ENCODE data around the gene TAOK1. TPM values are rescaled to one million over a fixed set of nuclear protein-coding genes. Genes with fewer than 3 reads are reported as not detected.

TAOK1 gene
- total RNA-seq, 1 donor, result 16.4 TPM

- no peak for DNase-seq (ENCODE audit: low read depth in 2 of 3, low spot score in 2 of 3)
Measured at GRCh38 chr17:29376667-29377270, 13.4 kb upstream of the TAOK1 start.

- no peak for DNase-seq (ENCODE audit: low read depth in 2 of 3, low spot score in 2 of 3)
Measured at GRCh38 chr17:29378500-29378899, 11.7 kb upstream of the TAOK1 start.

GRCh38 chr17:29379084-29379991 is 10.8 kb upstream of the TAOK1 start:
- DNase-seq (ENCODE audit: low read depth in 2 of 3, low spot score in 2 of 3), result no peak

DNA sequence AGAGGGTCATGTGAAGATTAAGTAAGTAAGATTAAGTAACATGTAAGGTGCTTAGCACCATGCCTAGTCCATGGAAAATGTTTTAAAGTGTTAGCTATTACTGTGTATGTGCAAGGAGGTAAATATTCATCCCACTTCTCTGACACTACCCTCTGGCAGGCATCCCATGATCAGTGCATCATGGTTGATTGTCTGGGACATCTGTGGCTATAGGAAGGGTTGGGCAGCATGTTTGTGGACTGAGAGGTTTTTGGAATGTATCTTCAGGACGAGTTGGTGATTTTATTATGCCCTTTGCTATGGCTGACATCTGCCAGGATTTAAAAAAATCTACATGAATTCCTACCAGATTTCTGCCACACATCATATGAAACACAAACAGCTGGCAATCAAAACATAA is 6.5 kb upstream of the TAOK1 start:
- no peak for DNase-seq (ENCODE audit: low read depth in 2 of 3, low spot score in 2 of 3)

GRCh38 chr17:29384901-29385300 is 5.3 kb upstream of the TAOK1 start:
- DNase-seq (ENCODE audit: low read depth in 2 of 3, low spot score in 2 of 3), result no peak

- DNase-seq (ENCODE audit: low read depth in 2 of 3, low spot score in 2 of 3), result no peak
Measured at GRCh38 chr17:29386760-29387159, 3.4 kb upstream of the TAOK1 start.

DNA sequence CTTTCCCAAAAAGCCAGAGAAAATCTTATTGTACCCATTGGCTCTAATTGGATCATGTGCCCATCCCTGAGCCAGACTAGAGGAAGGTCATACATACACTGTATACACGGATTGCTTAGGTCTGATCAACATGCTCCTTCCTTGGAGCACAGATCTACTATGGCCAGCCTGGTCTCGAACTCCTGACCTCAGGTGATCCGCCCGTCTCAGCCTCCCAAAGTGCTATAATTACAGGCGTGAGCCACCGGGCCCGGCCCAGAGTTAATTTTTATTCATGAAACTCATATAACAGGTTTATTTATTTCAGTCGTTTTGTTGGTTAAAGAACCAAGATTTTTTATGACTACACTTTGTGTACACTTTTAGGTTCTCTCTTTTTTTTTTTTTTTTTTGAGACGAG is 1.2 kb upstream of the TAOK1 start:
- DNase-seq (ENCODE audit: low read depth in 2 of 3, low spot score in 2 of 3), result no peak

DNA sequence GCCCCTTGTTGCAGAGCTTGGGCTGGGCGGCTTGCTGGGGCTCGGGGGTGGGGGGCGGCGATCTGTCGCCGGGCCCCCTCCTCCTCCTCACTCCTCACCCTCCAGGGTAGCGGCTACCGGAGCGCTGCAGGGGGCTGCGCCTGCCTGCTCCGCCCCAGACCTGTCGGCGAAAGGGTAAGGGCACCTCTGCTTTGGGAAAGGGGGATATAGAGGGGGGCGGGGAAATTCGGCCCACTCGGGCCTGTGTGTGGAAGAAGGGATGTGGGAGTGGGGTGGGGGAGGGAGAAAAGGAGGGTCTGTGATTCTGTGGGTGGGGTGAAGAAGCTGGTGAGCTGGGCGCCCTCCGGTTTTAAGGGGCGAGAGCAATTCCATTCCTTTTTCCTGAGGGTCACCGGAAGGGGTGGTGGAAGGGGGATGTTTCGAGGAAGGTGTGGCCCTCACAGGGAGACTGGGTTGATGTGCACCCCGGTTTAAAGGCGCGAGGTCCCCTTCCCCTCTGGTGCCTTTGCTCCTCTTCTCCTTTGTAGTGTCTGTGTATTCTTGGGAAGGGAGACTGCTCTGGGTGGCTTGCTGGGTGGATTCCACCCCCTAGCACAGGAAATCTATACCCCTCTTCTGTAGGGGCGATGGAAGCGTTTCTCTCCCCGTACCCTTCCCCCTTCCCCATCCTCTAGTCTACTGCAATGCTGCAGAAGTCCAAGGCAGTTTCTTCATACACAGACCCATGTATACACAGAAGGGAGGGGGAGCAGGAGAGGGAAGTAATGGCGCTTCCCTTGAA is 878 bp downstream of the TAOK1 start:
- DNase-seq (ENCODE audit: low read depth in 2 of 3, low spot score in 2 of 3), result peak in 1 of 3 donors; percentile 39

DNA sequence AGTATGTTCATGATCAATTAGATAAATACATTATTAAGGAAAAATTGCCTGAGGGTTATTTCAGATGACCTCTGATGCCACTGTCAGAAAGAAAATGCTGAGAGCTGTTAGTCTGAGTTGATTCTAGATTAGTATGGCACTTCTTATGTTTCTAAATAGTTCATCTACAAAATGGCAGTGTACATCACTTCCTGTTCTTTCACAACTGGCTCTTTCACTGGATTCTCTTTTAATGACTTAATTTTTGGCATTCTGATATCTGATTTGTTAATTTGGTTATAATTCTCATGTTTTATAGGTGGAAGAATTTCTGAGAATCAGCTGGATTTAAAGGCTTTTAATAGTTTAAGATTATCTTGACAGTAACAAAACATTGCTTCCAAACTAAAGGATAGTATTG is 3.3 kb downstream of the TAOK1 start:
- DNase-seq (ENCODE audit: low read depth in 2 of 3, low spot score in 2 of 3), result no peak

DNA sequence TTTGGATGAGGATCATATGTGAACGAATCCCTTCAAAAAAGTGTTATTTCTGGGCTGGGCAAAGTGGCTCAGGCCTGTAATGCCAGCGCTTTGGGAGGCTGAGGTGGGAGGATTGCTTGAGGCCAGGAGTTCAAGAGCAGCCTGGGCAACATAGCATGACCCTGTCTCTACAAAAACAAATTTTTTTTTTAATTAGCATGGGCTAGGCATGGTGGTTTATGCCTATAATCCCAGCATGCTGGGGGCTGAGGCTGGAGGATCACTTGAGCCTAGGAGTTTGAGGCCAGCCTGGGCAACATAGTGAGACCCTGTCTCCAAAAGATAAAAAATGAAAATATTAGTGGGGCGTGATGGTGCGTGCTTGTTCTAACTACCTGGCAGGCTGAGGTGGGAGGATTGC is 4.6 kb downstream of the TAOK1 start:
- DNase-seq (ENCODE audit: low read depth in 2 of 3, low spot score in 2 of 3), result no peak

GRCh38 chr17:29396066-29396465 is 5.9 kb downstream of the TAOK1 start:
- no peak for DNase-seq (ENCODE audit: low read depth in 2 of 3, low spot score in 2 of 3)

- no peak for DNase-seq (ENCODE audit: low read depth in 2 of 3, low spot score in 2 of 3)
Measured at GRCh38 chr17:29399634-29400033, 9.5 kb downstream of the TAOK1 start.

DNA sequence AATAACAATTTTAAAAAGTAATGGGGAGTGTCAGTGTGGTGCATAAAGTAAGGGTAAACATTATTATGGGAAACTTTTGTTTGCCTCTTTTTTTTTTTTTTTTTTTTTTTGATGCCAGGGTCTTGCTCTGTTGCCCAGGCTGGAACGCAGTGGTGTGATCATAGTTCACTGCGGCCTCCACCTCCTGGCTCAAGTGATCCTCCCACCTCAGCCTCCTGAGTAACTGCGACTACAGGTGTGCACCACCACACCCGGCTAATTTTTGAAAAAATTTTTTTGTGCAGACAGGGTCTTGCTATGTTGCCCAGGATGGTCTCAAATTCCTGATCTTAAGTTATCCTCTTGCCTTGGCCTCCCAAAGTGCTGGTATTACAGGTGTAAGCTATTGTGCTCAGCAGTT is 10.7 kb downstream of the TAOK1 start:
- DNase-seq (ENCODE audit: low read depth in 2 of 3, low spot score in 2 of 3), result no peak

GRCh38 chr17:29401258-29401657 is 11.1 kb downstream of the TAOK1 start:
- peak in 1 of 3 donors; percentile 17 for DNase-seq (ENCODE audit: low read depth in 2 of 3, low spot score in 2 of 3)

DNA sequence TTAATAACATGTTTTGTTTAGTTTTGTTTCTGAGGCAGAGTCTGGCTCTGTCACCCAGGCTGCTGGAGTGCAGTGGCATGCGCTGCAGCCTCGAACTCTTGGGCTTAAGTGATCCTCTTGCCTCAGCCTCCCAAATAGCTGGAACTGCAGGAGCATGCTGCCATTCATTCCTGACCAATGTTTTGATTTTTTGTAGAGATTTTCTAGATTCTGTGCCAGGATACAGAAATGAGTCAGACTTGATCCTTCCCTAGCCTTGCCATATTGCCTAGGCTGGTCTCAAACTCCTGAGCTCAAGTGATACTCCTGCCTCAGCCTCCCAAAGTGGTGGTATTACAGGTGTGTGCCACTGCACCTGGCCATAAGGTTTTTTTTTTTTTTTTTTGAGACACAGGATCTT is 17.7 kb downstream of the TAOK1 start:
- DNase-seq (ENCODE audit: low read depth in 2 of 3, low spot score in 2 of 3), result no peak

GRCh38 chr17:29409963-29410362 is 19.8 kb downstream of the TAOK1 start:
- no peak for DNase-seq (ENCODE audit: low read depth in 2 of 3, low spot score in 2 of 3)

DNA sequence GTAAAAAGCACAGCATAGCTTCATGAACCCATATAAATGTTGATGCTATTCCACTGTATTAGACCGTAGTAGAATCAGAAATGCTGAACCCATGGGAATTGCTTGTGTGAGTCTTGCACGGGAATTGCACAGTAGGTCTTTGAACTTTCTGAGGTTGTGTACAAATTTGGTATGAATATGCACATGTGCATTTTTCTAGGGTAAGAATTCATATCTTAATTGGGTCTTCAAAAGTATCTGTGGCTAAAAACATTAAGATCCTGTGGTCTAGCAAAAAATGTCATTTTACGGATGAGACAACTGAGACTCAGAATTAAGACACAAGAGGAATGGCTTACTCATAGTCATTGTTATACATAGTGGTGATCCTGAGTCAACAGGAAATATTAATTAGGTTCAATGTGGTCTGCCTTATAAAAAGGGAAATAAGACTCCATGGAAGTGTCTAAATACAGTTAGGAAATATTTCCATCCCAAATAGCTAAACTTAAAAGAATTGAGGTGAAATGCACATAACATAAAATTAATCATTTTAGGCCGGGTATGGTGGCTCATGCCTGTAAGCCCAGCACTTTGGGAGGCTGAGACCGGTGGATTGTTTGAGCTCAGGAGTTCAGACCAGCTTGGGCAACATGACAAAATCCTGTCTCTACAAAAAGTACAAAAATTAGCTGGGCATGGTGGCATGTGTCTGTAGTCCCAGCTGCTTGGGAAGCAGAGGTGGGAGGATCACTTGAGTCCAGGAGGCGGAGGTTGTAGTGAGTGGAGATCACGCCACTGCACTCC is 22.8 kb downstream of the TAOK1 start:
- DNase-seq (ENCODE audit: low read depth in 2 of 3, low spot score in 2 of 3), result no peak

DNA sequence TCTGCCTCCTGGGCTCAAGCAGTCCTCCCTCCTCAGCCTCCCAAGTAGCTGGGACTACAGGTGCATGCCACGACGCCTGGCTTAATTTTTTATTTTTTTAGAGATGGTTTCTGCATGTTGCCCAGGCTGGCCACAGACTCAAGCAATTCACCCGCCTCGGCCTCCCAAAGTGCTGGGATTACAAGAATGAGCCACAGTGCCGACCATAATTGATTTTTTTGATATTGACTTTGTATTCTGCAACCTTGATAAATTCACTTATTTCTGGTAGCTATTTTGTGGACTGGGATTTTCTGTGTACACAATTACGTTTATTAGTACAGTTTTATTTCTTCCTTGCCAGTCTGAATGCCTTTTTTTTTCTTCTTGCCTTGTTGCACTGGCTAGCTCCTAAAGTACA is 30.0 kb downstream of the TAOK1 start:
- no peak for DNase-seq (ENCODE audit: low read depth in 2 of 3, low spot score in 2 of 3)

GRCh38 chr17:29430275-29430674 is 40.1 kb downstream of the TAOK1 start:
- no peak for DNase-seq (ENCODE audit: low read depth in 2 of 3, low spot score in 2 of 3)

DNA sequence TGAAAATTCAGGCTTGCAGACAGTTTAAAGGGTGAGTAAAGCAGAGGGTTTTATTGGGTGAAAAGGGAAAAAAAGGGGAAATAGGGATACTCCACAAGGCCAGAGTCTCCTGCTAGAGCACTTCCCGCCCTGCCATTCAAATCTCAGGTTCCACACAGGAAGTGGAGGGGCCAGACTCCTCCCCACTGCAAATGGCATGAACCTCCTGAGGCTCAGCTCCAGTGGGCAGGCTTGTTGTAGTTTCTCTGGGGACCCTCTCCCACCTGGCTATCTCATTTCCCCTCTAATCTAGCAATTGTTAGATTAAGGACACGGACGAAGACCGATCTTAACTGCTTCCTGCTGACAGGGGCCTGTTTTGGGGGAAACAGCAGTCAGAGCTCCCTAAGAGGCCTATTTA is 43.4 kb downstream of the TAOK1 start:
- DNase-seq (ENCODE audit: low read depth in 2 of 3, low spot score in 2 of 3), result peak in 2 of 3 donors; percentile 21 to 36

- no peak for DNase-seq (ENCODE audit: low read depth in 2 of 3, low spot score in 2 of 3)
Measured at GRCh38 chr17:29434550-29434949, 44.4 kb downstream of the TAOK1 start.

All from hematopoietic multipotent progenitor cell (in vitro differentiated cells).